LNCaP clone FGC (cell line): ENCODE data around the gene H2BK1.
A peak's percentile ranks its signal among the peaks of the same experiment; 100 is the strongest.

Source experiments
- DNase-seq: peaks from one replicate; pipeline ENCODE4 v3.0.0-alpha.2; 2011; ENCODE audit warnings: low read depth
- H3K4me3 ChIP-seq: 2 replicates; pipeline ENCODE4 v1.5.1; 2011; ENCODE audit warnings: mild to moderate bottlenecking, low read depth, low read length, control low read depth
- CTCF ChIP-seq: IDR thresholded peaks from 2 replicates; pipeline ENCODE4 v1.5.1; 2012; ENCODE audit warnings: mild to moderate bottlenecking; ENCODE audit not compliant: control insufficient read depth, insufficient read depth; ENCODE audit errors: extremely low read depth

The H2BK1 gene

GRCh38 chr7:151166629-151167196 lies 43.6 kb downstream of the H2BK1 start:
- no peak for TF ChIP-seq CTCF
- H3K4me3 ChIP-seq: peak overlapping the region; percentile 21; the same call in 1 of the 2 replicates
- no peak for DNase-seq

- TF ChIP-seq CTCF: no peak
- H3K4me3 ChIP-seq: no peak overlapping the region
- DNase-seq: no peak
Measured at GRCh38 chr7:151161757-151162156, 48.5 kb downstream of the H2BK1 start.
